A673 (cell line): ENCODE results near the gene SLC29A2.

Experiments
- CTCF ChIP-seq: fragments of 300-800, 200-600 bp; sonication (generic); conservative IDR thresholded peaks from 2 replicates; pipeline ENCODE4 v1.5.1; 2017; ENCODE audit warnings: low read depth, mild to moderate bottlenecking, antibody characterized with exemption, low read length, moderate library complexity, mixed read lengths
- EZH2 ChIP-seq: fragments of 200-600 bp; sonication (generic); IDR thresholded peaks from 2 replicates; pipeline ENCODE4 v1.6.1; 2017; ENCODE audit warnings: borderline replicate concordance, low read depth, mild to moderate bottlenecking, mixed read lengths, antibody characterized with exemption, low read length; ENCODE audit not compliant: poor library complexity, severe bottlenecking

- TF ChIP-seq CTCF (no peak), EZH2 (no peak)
Observed at GRCh38 chr11:66410191-66410590, 38.6 kb upstream of the SLC29A2 start.
